SJCRH30 (cell line): ENCODE results near the gene CDC14B. TPM values are rescaled to one million over a fixed set of nuclear protein-coding genes. Genes with fewer than 3 reads are reported as not detected.
"Not testable (repeated sequence)": the region's sequence is repeated elsewhere in the genome, so short reads cannot be mapped to it uniquely, and the experiment has no call there.

Experiments used
- DNase-seq, 2 experiments: peaks; one replicate each; pipeline ENCODE4 v3.0.0-alpha.2; 2015 to 2020
- H3K27ac ChIP-seq: fragments of 250-450 bp; sonication (Bioruptor Pico); 2 replicates; pipeline ENCODE4 v1.5.1; 2020; ENCODE audit warnings: mild to moderate bottlenecking, moderate library complexity
- H3K27me3 ChIP-seq: fragments of 250-450 bp; sonication (Bioruptor Pico); 2 replicates; pipeline ENCODE4 v1.5.1; 2020; ENCODE audit warnings: mild to moderate bottlenecking, moderate library complexity
- H3K36me3 ChIP-seq: fragments of 250-450 bp; sonication (Bioruptor Pico); 2 replicates; pipeline ENCODE4 v1.5.1; 2020; ENCODE audit warnings: mild to moderate bottlenecking, moderate library complexity
- H3K4me1 ChIP-seq: fragments of 250-450 bp; sonication (Bioruptor Pico); 2 replicates; pipeline ENCODE4 v1.5.1; 2020; ENCODE audit warnings: mild to moderate bottlenecking, moderate library complexity
- H3K4me3 ChIP-seq: fragments of 250-450 bp; sonication (Bioruptor Pico); 2 replicates; pipeline ENCODE4 v1.5.1; 2020; ENCODE audit warnings: mild to moderate bottlenecking, moderate library complexity
- H3K9me3 ChIP-seq: fragments of 250-450 bp; sonication (Bioruptor Pico); replicated peaks from 2 replicates; pipeline ENCODE4 v1.5.1; 2020; ENCODE audit warnings: mild to moderate bottlenecking, moderate library complexity
- total RNA-seq: library from RNA; depleted of rRNA; stranded (reverse); fragments of >200 nt; shearing (Covaris generic); gene quantifications from 2 replicates; pipeline ENCODE4 v1.2.3, GENCODE V29; 2014; rRNA removed

The CDC14B gene
- total RNA-seq, result 36.1 and 37.1 TPM in 2 replicates

DNA sequence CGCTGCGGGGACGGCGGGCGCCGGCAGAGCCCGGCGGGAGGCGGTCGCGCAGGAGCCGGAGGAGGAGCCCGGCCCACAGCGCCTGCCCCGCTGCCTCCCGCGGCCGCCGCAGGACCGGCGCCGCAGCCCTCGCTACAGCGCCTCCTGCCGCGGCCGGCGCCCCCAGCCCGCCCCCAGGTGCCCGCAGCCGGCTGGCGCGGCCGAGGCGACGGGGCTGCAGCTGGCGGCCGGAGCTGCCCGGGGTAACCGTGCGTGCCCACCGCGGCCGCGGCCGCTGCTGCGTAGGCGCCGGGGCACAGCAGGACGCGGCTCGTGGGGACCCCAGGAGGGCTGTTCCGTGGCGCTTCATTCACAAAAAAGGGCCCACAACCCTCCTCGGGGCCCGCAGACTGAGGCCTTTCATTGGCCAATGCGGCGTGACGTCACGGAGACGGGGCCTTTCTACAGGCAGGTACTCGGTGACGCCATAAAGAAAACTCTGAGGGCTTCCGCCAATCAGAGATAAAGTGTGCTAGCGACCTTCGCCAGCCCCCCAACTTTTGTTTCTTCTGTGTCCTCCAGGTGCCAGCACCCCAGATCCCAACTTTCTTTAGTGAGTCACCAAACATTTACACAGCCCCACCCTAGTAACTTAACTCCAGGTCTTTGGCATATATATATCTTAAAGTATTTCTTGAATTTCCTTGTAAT is at the start of gene CDC14B:
TSS of gene CDC14B (minus strand) at position 353 of the 690 bp plus-strand sequence. CDS start 465 bp downstream, outside the sequence.
- peak; percentile 96 to 97 for DNase-seq
- Histone ChIP-seq H3K9me3 (no peaks in the 10 kb centered on the region), H3K27ac (peak within 1 kb of the TSS; percentile 83), H3K36me3 (no peaks in the 10 kb centered on the region), H3K27me3 (no peaks in the 10 kb centered on the region), H3K4me1 (no peaks in the 10 kb centered on the region), H3K4me3 (peak within 1 kb of the TSS; percentile 80)

DNA sequence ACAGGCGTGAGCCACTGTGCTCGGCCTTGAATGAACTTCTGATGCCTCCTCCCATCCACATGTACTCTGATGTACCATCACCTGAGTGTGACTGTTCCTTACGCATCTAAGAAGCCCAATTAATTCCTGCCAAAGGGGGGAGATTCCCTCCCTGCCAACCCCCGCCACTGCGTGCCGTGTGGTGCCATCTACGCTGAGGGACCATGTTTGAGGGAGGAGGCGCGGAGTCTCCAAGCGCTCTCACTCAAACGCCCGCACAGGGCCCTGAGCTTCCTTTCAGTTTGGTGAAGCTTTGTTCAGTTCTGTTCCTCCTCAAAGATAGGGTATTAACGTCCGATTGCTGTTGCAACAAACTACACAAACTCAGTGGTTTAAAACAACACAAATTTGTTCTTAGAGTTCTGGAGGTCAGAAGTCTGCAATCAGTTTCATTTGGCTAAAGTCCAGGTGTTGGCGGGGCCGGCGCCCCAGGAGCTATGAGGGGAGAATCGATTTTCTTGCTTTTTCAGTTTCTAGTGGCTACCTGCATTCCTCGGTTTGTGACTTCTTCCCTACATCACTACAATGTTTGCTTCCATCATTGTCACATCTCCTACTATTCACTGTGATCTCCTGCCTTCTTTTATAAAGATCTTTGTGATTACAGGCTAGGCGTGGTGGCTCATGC is 49.4 kb upstream of the CDC14B start:
- Histone ChIP-seq H3K27ac (no peak overlapping the region), H3K9me3 (0 out of 2 replicates have a peak, but pooled peaks cover 4% of the 10 kb centered on the region), H3K36me3 (no peaks in the 10 kb centered on the region), H3K4me1 (no peaks in the 10 kb centered on the region), H3K27me3 (no peaks in the 10 kb centered on the region), H3K4me3 (no peak overlapping the region)
- no peak for DNase-seq

DNA sequence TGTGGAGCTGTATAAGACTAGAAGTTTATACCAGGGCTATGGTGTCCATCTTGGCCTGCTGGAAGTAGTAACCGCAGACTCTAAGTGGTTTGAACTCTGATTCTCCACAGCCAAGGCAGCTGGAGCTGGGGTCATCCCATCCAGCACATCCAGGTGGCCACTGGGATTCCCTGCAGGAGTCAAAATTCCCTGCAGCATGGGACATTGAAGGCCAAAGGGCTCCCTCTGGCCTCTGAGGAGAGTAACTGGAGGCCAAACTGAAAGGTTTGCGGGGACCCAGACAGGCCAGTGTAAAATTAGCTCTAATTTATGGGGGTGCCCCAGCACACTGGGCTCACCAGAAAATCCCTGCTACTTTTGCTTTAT is 47.7 kb upstream of the CDC14B start:
- no peak for DNase-seq
- Histone ChIP-seq H3K36me3 (no peaks in the 10 kb centered on the region), H3K4me1 (no peaks in the 10 kb centered on the region), H3K4me3 (no peak overlapping the region), H3K27ac (no peak overlapping the region), H3K9me3 (0 out of 2 replicates have a peak, but pooled peaks cover 2% of the 10 kb centered on the region), H3K27me3 (no peaks in the 10 kb centered on the region)

DNA sequence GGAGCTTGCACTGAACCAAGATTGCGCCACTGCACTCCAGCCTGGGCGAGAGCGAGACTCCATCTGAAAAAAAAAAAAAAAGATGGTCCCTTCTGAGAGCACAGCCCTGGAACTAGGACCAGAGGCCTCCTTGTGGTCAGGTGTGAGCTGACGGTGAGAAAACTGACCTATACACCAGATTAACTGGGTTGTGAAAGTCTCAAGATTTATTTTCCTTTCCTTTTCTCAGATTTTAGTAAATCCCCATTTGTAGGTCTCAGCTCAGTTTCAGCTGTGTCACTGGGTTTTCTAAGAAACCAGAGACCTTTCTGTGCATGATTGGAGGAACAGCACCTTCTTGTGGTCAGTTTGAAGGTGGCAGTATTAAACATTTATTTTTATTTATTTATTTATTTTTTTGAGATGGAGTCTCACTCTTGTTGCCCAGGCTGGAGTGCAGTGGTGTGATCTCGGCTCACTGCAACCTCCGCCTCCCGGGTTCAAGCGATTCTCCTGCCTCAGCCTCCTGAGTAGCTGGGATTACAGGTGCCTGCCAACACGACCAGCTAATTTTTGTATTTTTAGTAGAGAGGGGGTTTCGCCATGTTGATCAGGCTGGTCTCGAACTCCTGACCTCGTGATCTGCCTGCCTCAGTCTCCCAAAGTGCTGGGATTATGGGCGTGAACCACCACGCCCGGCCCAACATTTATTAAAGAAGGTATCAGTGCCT is 47.2 kb upstream of the CDC14B start:
- H3K4me1 ChIP-seq, H3K27ac ChIP-seq, H3K9me3 ChIP-seq, H3K27me3 ChIP-seq, H3K36me3 ChIP-seq, H3K4me3 ChIP-seq: not testable (repeated sequence)
- DNase-seq, result peak; percentile 34 to 73

DNA sequence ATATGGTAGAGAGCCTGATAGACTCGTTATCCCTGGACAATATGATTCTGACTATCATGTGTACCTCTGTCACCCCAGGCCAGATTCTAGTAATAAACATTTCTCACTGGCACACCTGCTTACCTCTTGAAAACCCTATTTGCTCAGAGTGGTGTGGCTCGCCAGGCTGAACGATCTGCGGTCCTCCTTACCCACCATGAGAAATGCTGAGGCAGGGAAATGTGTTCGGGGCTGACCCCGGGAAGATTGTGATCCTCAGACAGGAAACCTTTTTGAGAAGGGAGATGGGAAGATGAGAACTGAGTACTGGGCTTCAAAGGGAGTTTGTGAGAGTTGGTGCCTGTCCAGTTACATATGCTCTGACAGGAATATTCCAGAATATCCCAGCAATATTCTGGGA is 46.1 kb upstream of the CDC14B start:
- H3K36me3 ChIP-seq, result no peaks in the 10 kb centered on the region
- no peak for DNase-seq
- no peaks in the 10 kb centered on the region for H3K27me3 ChIP-seq
- no peak overlapping the region for H3K27ac ChIP-seq
- no peak overlapping the region for H3K4me3 ChIP-seq
- H3K9me3 ChIP-seq, result no peaks in the 10 kb centered on the region
- H3K4me1 ChIP-seq, result no peaks in the 10 kb centered on the region

DNA sequence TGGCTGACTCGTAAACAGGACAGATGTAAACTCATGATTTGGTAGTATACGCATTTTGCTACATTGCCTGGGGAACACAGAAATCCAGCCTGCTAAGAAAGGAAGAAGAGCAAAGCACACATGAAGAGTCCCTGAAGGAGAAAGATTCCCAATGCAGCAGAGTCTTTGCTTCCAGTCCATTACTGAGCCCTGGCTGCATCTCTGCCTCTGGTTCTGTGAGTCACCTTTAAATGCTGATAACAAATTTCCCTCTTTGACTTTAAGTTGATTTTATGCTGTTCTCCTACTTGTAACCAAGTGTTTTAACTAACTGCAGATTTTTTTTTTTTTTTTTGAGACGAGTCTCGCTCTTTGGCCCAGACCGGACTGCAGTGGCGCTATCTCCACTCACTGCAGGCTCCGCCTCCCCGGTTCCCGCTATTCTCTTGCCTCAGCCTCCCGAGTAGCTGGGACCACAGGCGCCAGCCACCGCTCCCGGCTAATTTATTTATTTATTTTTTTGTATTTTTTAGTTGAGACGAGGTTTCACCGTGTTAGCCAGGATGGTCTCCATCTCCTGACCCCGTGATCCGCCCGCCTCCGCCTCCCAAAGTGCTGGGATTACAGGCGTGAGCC is 44.0 kb upstream of the CDC14B start:
- Histone ChIP-seq H3K27me3 (no peaks in the 10 kb centered on the region), H3K4me3 (no peak overlapping the region), H3K36me3 (no peaks in the 10 kb centered on the region), H3K27ac (no peak overlapping the region), H3K4me1 (no peaks in the 10 kb centered on the region), H3K9me3 (no peaks in the 10 kb centered on the region)
- DNase-seq, result no peak

DNA sequence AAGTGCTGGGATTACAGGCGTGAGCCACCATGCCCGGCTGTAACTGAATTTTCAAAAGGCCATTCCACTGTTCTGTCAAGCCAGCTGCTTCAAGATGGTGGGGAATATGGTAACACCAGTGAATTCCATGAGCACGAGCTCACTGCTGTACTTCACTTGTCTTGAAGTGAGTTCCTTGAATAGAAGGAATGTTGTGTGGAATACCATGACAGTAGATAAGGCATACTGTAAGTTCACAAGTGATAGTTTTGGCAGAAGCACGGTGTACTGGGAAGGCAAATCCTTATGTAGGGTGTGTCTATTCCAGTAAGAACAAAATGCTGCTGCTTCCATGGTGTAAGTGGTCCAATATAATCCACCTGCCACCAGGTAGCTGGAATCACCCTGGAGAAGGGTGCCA is 42.1 kb upstream of the CDC14B start:
- DNase-seq, result no peak
- no peaks in the 10 kb centered on the region for H3K36me3 ChIP-seq
- no peak overlapping the region for H3K27ac ChIP-seq
- no peaks in the 10 kb centered on the region for H3K27me3 ChIP-seq
- no peaks in the 10 kb centered on the region for H3K9me3 ChIP-seq
- H3K4me3 ChIP-seq, result no peak overlapping the region
- H3K4me1 ChIP-seq, result no peaks in the 10 kb centered on the region

DNA sequence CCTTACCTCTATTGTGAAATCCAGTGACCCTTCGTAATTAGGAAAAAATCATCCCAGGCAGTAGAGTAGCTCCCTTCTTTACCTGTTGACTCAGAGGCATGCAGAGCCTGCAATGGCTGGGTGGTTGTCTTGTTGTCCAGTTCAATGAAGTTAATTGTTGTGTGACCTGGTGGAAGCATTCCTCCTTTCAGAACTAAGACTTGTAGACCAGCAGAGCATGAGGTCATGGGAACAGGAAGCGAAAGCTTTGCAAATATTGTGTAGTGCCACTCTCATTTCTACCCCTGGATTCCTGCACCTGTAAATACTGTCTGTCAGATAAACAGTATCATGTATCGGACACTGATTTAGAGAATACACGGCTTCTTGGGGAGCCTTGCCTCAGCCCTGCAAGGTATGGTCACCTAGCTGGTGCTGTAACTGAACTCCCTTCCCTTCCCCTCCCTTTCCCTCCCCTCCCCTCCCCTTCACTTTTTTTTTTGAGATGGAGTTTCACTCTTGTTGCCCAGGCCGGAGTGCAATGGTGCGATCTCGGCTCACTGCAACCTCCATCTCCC is 41.1 kb upstream of the CDC14B start:
- no peaks in the 10 kb centered on the region for H3K36me3 ChIP-seq
- no peak overlapping the region for H3K27ac ChIP-seq
- DNase-seq, result no peak
- H3K4me3 ChIP-seq, result no peak overlapping the region
- no peaks in the 10 kb centered on the region for H3K4me1 ChIP-seq
- H3K27me3 ChIP-seq, result no peaks in the 10 kb centered on the region
- no peaks in the 10 kb centered on the region for H3K9me3 ChIP-seq

DNA sequence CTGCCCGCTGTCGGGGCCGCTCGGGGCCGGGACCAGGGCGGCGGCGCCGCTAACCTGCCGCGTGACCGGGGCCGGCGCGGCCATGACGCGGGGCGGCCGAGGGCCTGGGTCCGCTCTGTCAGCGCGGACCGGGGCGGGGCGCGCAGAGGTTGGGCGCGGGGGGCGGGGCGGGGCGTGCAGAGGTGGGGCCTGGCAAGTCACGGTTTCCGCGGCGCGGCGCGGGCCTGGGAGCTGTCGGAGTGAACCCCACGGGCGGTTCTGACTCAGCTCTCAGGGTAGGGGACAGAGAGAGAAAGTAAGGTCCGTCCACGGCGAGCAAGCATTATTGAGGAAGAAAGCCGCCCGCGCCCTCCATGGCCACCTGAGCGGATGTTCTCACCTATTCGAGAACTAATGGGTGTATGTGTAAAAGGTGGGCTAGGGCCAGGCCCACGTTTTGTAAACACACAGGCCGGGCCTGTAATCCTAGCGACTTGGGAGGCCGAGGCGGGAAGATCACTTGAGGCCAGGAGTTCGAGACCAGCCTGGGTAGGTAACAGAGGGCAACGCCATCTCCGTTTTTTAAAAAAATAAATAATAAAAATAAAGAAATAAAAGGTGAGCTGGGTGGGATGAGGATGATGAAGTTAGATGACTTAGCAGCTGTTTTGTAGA is 35.7 kb upstream of the CDC14B start, which contains the start of gene PRXL2C:
TSS of gene PRXL2C (minus strand) at position 120 of the 654 bp plus-strand sequence. CDS start at position 84, 36 bp downstream.
- Histone ChIP-seq H3K4me3 (peak within 1 kb of the TSS; percentile 68), H3K36me3 (no peaks in the 10 kb centered on the region), H3K9me3 (no peaks in the 10 kb centered on the region), H3K27ac (peak within 1 kb of the TSS; percentile 32; the same call in 1 of the 2 replicates), H3K4me1 (peaks cover 3% of the 10 kb centered on the region), H3K27me3 (no peaks in the 10 kb centered on the region)
- peak; percentile 76 to 77 for DNase-seq

DNA sequence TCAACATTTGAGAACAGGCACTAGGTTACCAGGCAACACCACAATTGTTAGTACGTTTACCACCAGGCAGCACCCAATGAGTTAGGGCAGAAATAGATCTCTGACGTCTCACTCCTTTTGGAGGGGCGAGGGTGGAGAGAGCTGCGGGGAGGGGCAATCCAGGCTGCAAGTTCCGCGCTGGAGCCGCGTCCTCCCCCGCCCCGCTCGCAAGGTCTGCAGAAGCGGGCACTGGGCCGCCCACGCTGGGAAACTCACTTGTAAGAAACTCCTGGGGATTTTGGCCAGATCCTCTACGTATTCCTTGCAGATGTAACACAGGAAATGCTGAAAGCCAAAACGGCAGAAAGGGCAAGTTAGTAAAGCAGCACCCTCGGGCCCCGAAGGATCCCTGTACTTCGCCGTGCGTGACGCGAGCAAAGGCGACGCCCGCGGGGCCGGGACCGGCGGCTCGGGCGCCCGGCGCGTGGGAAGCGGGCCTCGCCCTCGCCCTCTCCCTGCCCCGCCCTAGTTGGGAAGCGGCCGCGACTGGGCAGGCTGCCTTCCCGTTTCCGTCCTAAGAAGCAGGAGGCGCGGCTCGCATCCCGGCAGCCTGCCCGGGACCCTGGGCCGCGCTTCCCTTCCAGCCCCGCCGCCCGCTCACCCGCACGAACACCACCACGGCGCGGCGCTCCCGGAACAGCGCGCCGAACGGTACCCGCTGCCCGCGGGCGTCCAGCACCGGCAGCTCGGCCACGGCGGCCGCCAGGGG is 35.0 kb upstream of the CDC14B start:
- peak; percentile 76 to 79 for DNase-seq
- H3K27ac ChIP-seq, result peak overlapping the region; percentile 26; the same call in 1 of the 2 replicates
- H3K4me1 ChIP-seq, result peaks cover 3% of the 10 kb centered on the region
- no peaks in the 10 kb centered on the region for H3K27me3 ChIP-seq
- H3K9me3 ChIP-seq, result no peaks in the 10 kb centered on the region
- H3K36me3 ChIP-seq, result no peaks in the 10 kb centered on the region
- H3K4me3 ChIP-seq, result peak overlapping the region; percentile 68

DNA sequence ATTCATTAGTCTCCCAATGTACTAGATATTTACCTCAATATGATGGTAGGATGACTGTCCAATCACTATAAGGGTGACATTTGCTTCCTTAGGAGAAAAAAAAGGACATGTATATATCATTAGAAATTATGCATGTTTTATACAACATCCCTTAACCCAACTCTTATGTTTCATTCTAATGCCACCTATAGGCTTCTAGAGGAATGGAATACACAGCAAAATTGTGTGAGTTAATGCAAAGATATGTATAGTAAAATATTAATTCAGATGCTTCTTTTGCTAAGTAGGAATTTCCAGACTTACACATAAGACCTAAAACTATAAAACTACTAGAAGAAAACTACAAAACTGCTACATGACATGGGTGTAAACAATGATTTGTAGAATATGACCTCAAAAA is 32.0 kb upstream of the CDC14B start:
- peaks cover 3% of the 10 kb centered on the region; the same call in 1 of the 2 replicates for H3K36me3 ChIP-seq
- no peaks in the 10 kb centered on the region for H3K9me3 ChIP-seq
- no peaks in the 10 kb centered on the region for H3K27me3 ChIP-seq
- peaks cover 3% of the 10 kb centered on the region for H3K4me1 ChIP-seq
- H3K4me3 ChIP-seq, result no peak overlapping the region
- peak in 1 of 2 experiments; percentile 31 for DNase-seq
- no peak overlapping the region for H3K27ac ChIP-seq

DNA sequence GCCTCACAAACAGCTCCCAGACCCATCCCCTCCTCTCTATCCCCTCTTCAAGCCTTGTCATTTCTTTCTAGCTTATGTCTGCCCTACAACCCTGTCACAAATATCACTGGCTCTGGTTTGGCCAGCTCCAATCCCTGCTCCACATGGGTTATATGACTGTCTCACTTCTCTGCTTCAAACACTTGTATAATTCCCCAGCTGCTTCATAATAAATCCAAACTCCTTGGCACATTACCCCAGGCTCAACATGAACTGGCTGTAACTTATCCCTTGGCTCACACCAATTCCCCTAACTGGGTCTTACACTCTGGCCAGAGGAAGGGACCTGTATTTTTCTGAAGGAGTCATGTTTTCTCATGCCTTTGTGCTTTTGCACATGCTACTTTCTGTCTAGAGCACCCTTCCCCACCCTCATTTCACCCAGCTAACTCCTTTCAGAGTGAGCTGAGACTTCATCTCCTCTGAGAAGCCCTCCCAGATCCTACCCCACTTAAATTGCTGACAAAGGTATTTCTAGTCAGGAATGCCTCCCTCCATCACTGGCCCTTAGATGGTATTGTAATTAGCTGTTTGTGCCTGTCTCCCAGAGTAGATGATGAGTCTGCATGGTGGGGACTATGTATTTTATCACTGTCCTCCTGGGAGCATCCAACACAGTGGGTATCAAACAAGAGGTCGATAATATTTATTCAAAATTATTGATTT is 30.1 kb upstream of the CDC14B start:
- no peak for DNase-seq
- Histone ChIP-seq H3K36me3 (peaks cover 12% of the 10 kb centered on the region; the same call in 1 of the 2 replicates), H3K4me3 (no peak overlapping the region), H3K4me1 (peaks cover 3% of the 10 kb centered on the region), H3K27ac (no peak overlapping the region), H3K9me3 (no peaks in the 10 kb centered on the region), H3K27me3 (no peaks in the 10 kb centered on the region)
